Germinal center (tissue), 1 donor: ENCODE data around the gene TUFM.
"Not testable (repeated sequence)": the region's sequence is repeated elsewhere in the genome, so short reads cannot be mapped to it uniquely, and the experiment has no call there.

Experiments used
- DNase-seq: peaks from one replicate; pipeline ENCODE4 v3.0.0; 2012; ENCODE audit warnings: mixed read lengths, low spot score

TUFM gene

GRCh38 chr16:28838558-28838918 is 7.6 kb downstream of the TUFM start:
- no peak for DNase-seq

- DNase-seq: no peak
Observed at GRCh38 chr16:28837672-28838557, 8.2 kb downstream of the TUFM start.

GRCh38 chr16:28836761-28837064 is 9.4 kb downstream of the TUFM start:
- no peak for DNase-seq

DNA sequence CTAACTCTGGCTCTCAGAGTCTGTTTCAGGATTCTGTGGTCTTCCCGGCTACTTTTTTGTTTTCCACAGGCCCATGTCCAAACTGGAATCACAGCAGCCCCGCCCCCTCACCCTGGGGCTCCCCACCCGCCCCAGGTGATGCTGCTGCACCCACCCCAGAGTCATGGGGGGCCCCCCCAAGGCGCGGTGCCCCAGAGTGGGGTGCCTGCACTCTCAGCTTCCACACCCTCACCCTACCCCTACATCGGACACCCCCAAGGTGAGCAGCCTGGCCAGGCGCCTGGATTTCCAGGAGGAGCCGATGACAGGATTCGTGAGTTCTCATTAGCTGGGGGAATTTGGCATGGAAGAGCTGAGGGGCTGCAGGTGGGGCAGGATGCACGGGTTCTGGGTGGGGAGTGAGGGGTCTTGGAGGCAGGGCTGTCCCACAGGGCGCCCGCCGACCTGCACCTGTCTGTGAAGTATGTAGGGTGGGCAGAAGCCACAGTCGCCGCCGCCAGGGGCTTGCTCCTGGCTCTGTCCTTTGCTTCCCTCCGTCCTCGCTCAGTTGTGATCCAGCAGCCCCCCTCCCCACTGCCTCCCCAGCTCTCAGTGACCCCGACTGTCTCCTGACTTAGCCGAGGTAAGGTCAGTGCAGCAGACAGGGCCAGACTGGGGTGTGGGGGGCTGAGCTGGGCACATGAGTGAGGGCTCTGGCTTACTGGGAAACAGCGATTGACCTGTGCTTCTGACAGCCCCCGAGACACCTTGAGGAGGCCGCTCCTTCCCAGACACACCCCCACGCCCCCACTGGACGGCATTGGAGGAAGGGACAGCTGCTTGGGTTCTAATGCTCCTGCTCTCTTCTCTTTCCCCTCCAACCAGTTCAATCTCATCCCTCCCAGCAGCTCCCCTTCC is 10.0 kb downstream of the TUFM start:
- no peak for DNase-seq

DNA sequence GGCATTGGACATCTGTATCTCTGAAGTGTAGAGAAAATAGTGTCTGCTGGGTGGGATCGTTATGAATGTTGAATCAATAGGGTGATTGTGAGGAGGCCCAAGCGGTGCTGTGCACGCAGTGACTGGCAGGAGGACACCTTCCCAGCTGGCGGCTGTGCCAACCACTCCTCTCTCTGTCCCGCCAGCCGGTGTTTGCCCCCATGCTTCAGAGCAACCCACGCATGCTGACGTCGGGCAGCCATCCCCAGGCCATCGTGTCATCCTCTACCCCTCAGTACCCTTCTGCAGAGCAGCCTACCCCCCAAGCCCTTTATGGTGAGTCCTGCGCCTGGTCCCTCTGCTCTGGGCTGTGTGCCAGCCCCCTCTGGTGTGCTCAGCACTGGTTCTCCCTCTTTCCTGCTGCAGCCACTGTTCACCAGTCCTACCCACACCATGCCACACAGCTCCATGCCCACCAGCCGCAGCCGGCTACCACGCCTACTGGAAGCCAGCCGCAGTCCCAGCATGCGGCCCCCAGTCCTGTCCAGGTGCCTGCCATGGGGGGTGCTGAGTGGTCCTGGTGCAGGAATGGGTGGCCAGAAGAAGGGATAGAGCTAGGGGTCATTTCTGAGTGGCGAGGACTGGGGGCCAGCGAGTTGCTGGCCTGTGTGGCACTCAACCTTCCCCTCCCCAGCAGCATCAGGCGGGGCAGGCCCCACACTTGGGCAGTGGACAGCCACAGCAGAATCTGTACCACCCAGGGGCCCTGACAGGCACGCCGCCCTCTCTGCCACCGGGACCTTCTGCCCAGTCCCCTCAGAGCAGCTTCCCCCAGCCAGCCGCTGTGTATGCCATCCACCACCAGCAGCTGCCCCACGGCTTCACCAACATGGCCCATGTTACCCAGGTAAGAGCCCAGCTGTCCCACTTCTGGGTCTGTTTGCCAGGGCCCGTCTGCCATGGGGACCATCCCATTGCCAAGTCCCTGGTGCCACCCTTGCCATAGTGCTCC is 11.0 kb downstream of the TUFM start:
- no peak for DNase-seq

GRCh38 chr16:28834349-28834748 is 11.8 kb downstream of the TUFM start:
- DNase-seq: no peak

GRCh38 chr16:28830531-28830930 is 15.6 kb downstream of the TUFM start:
- DNase-seq: no peak

DNA sequence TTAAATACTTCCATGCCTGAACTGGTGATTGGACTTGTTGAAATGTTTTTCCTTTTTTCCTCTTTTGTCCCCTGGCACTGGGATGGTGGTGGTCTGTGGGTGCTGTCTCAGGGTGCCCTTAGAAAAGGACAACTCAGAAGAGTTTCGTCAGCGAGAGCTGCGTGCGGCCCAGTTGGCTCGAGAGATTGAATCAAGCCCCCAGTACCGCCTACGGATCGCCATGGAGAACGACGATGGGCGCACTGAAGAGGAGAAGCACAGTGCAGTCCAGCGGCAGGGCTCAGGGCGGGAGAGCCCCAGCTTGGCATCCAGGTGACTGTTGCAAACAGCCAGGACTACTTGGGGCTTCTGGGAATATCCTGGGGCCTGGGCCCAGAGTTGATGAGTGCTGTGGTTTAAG is 16.4 kb downstream of the TUFM start:
- no peak for DNase-seq

- DNase-seq: no peak
Observed at GRCh38 chr16:28826141-28826540, 20.0 kb downstream of the TUFM start.

- no peak for DNase-seq
Observed at GRCh38 chr16:28824717-28824973, 21.5 kb downstream of the TUFM start.

- peak; percentile 96 for DNase-seq
Observed at GRCh38 chr16:28823873-28824716, 22.1 kb downstream of the TUFM start.

- peak; percentile 52 for DNase-seq
Observed at GRCh38 chr16:28823291-28823872, 22.8 kb downstream of the TUFM start.

- peak; percentile 92 for DNase-seq
Observed at GRCh38 chr16:28822520-28823290, 23.4 kb downstream of the TUFM start, which contains the start of gene ATXN2L. TSS of gene ATXN2L (plus strand) at chr16:28822999. CDS start at chr16:28823260, 261 bp downstream.

DNA sequence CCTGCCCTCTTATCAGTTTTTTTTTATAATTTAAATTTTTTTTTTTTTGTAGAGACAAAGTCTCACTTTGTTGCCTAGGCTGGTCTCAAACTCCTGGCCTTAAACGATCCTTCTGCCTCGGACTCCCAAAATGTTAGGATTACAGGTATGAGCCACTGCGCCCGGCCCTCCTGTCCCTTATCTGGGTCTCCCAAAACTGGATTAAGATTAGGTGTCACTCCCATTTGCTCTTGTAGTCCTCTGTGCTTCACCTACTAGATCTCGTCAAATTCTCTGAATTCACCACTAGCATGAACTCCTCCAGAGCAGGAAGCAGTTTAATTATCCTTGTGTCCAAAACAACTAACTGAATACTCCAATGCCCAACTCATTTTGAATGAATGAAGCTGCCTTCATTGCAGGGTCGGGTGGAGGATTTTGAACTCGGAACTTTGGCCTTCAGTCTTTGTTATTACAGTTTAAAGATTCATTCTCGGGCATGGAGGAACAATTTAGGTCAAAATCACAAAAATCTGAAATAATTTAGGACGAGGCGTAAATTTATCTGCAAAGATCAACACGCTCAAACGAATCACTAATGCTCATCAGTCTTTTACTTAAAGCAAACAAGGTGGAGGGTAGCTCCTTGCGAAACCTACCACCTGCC is 24.2 kb downstream of the TUFM start:
- DNase-seq: no peak

GRCh38 chr16:28820546-28820945 is 25.6 kb downstream of the TUFM start:
- DNase-seq: not testable (repeated sequence)

GRCh38 chr16:28820016-28820415 is 26.1 kb downstream of the TUFM start:
- no peak for DNase-seq

DNA sequence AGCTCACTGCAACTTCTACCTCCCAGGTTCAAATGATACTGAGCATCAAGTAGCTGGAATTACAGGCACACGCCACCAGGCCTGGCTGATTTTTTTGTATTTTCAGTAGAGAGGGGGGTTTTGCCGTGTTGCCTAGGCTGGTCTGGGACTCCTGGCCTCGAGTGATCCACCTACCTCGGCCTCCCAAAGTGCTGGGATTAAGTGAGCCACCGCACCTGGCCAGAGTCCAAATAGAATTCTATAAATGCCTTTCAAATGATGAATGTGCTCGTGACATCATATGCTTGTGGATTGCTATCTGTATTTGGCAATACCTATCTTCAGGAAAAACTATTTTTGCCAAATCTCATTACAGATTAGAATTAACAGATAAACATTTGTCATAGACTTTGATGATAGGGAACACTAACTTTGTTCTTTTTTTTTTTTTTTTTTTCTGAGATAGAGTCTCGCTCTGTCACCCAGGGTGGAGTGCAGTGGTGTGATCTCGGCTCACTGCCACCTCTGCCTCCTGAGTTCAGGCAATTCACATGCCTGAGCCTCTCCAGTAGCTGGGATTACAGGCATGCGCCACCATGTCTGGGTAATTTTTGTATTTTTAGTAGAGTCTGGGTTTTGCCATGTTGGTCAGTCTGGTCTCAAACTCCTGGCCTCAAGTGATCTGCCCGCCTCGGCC is 38.6 kb downstream of the TUFM start:
- not testable (repeated sequence) for DNase-seq

DNA sequence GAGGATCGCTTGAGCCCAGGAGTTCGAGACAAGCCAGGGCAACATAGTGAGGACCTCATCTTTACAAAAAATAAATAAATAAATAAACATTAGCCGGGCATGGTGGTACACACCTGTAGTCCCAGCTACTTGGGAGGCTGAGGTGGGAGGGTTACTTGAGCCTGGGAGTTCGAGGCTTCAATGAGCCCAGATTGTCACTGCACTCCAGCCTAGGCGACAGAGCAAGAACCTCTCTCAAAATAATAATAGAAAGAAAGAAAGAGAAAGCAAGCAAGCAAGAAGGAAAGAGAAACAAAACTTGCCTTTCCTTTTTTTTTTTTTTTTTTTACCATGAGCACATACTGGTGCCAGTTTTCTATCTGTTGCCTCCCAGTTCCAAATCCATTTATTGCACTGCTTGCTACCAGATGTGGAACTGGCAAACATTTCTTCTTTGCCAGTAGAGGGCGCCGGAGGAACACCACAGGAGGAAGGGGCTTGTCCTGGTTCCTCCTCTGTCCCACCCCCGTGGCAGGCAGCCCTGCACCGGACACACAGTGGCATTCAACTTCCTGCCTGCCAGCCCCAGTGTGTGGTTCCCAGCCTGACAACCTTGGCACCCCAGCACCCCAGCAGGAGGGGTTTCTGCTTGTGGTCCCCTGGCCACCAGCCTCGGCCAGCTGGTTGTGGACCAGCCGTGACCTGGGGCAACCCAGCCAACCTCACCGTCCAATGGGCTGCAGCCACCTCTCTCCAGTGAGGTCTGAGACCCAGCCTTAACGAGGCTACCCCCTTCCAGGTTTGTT is 43.7 kb downstream of the TUFM start:
- not testable (repeated sequence) for DNase-seq
